ENCODE measurements around the gene RANBP1. TPM values are rescaled to one million over a fixed set of nuclear protein-coding genes. Genes with fewer than 3 reads are reported as not detected.

The RANBP1 gene
- total and polyA plus RNA-seq, 2 of the 8 experiments (the other 6 are each of a cell fraction or from before 2014, with no cell fraction given), result 343 to 484 TPM

GRCh38 chr22:20131859-20132685, 16.2 kb downstream of the RANBP1 start:
- Histone ChIP-seq H2BK5ac (ENCODE audit: low read depth, low read length) (no peak overlapping the region), H3K56ac (replicated peaks; ENCODE audit: insufficient read length, low read depth, low read length) (no peak overlapping the region), H4K20me1 (replicated peaks in 1 of 2; ENCODE audit: control insufficient read depth in 1 of 2, insufficient read depth in 2 of 2, low read length in 2 of 2) (peaks cover 18 to 31% of the 10 kb centered on the region in 2 experiments), H3K4me3 (ENCODE audit: extremely low read depth in 1 of 4, insufficient read depth in 2 of 4, low read depth in 3 of 4, low read length in 4 of 4) (peak overlapping the region; percentile 53 to 70 (median 58)), H2BK12ac (ENCODE audit: low read depth, low read length) (no peak overlapping the region), H3K27me3 (replicated peaks in 1 of 4; ENCODE audit: control insufficient read depth in 3 of 4, extremely low read depth in 1 of 4, insufficient read depth in 3 of 4, low read length in 3 of 4) (no peaks in the 10 kb centered on the region; a peak in 2 of 7 replicates), H3K14ac (ENCODE audit: insufficient read length) (no peak overlapping the region), H3K9me3 (ENCODE audit: insufficient read depth in 2 of 2, low read depth in 1 of 2, low read length in 1 of 2) (no peaks in the 10 kb centered on the region), H3K27ac (ENCODE audit: low read depth, low read length) (no peak overlapping the region), H2BK15ac (ENCODE audit: low read length) (no peak overlapping the region), H2AK5ac (ENCODE audit: low read depth, low read length) (no peak overlapping the region), H3K18ac (ENCODE audit: extremely low read depth, low read length) (no peak overlapping the region; the same call in none of the 2 replicates), H3K79me1 (ENCODE audit: low read depth, low read length) (peaks cover 15% of the 10 kb centered on the region), H3K36me3 (ENCODE audit: control insufficient read depth in 2 of 4, insufficient read depth in 4 of 4, low read length in 3 of 4) (peaks cover 0 to 11% (median 3%) of the 10 kb centered on the region in 4 experiments; a peak in 5 of 8 replicates), H3K23ac (ENCODE audit: insufficient read length) (no peak overlapping the region), H3K23me2 (ENCODE audit: low read depth, low read length) (peaks cover 7% of the 10 kb centered on the region; the same call in 1 of the 2 replicates), H2AFZ (ENCODE audit: low read length) (no peak overlapping the region), H3K4me1 (replicated peaks in 1 of 4; ENCODE audit: control insufficient read depth in 3 of 4, insufficient read depth in 4 of 4, low read length in 3 of 4) (peaks cover 0 to 12% (median 7%) of the 10 kb centered on the region in 4 experiments; a peak in 4 of 7 replicates), H3K79me2 (ENCODE audit: control insufficient read depth in 1 of 2, insufficient read depth in 2 of 2, low read length in 2 of 2) (peaks cover 0 to 20% of the 10 kb centered on the region in 2 experiments; a peak in 3 of 4 replicates), H3K4ac (replicated peaks; ENCODE audit: insufficient read length, low read depth, low read length) (no peak overlapping the region), H4K5ac (ENCODE audit: insufficient read length, low read depth, low read length) (no peak overlapping the region), H2BK20ac (ENCODE audit: low read length) (no peak overlapping the region), H3K9ac (replicated peaks in 1 of 4; ENCODE audit: extremely low read depth in 1 of 4, low read depth in 3 of 4, low read length in 3 of 4) (no peak overlapping the region), H4K91ac (replicated peaks; ENCODE audit: insufficient read length, low read length) (no peak overlapping the region), H2BK120ac (replicated peaks; ENCODE audit: low read depth, low read length) (no peak overlapping the region), H4K8ac (ENCODE audit: extremely low read depth, insufficient read depth, low read length) (peak overlapping the region; percentile 14; the same call in 1 of the 2 replicates), H3K4me2 (ENCODE audit: insufficient read depth in 1 of 2, low read depth in 2 of 2, low read length in 2 of 2) (peak overlapping the region; percentile 68 to 82)
- WGBS, 2 experiments (ENCODE audit: extremely low coverage in 1 of 2, insufficient coverage in 1 of 2, insufficient read length in 1 of 2, insufficient replicate concordance in 2 of 2, low coverage in 1 of 2, low lambda C conversion rate in 2 of 2, missing lambda C conversion rate in 1 of 2), result 18% methylated on average over 24 of the region's 72 CpGs; no CpG with 5 or more reads in 1 of the 2 experiments
- TF ChIP-seq POU5F1 (IDR thresholded peaks at IDR 0.05; ENCODE audit: low read depth, low read length), result no peak
- peak; percentile 48 for TF ChIP-seq KDM4A (IDR thresholded peaks at IDR 0.05; ENCODE audit: low read depth, low read length, severe bottlenecking)
- TF ChIP-seq RBBP5 (IDR thresholded peaks at IDR 0.05; ENCODE audit: borderline replicate concordance, low read depth, low read length), result no peak
- CTCF ChIA-PET (ENCODE audit: partially characterized antibody), result no interaction called here
- FAIRE-seq (no peak), DNase-seq (ENCODE audit: low read depth in 1 of 2, low spot score in 2 of 2) (no peak)
- POLR2A ChIA-PET (ENCODE audit: partially characterized antibody), result no interaction called here

All from H1 (cell line).